Measurements from ENCODE around the gene ZNF649.

The ZNF649 gene

GRCh38 chr19:51887522-51888498 lies 17.0 kb downstream of the ZNF649 start, which contains the start of gene ZNF577:
Gene ZNF577, minus strand, starts transcription at chr19:51887951. Its CDS starts 7,569 bp downstream, at chr19:51880382.
- DNase-seq = peak in 13 of 14 donors; percentile 13 to 86 (median 76)

GRCh38 chr19:51884713-51885112 lies 20.1 kb downstream of the ZNF649 start:
- DNase-seq = no peak

GRCh38 chr19:51882518-51882917 lies 22.3 kb downstream of the ZNF649 start:
- DNase-seq = no peak

GRCh38 chr19:51873097-51873496 lies 31.7 kb downstream of the ZNF649 start:
- no peak for DNase-seq

GRCh38 chr19:51861870-51862622 lies 42.8 kb downstream of the ZNF649 start:
- DNase-seq = no peak

Measured in C1 segment of cervical spinal cord (tissue), 14 donors.